DOHH2 (cell line): Measurements from ENCODE around the gene PRELP.
"Not testable (repeated sequence)": the region's sequence is repeated elsewhere in the genome, so short reads cannot be mapped to it uniquely, and the experiment has no call there.

Experiments
- H3F3A ChIP-seq: fragments of 200-600 bp; sonication (generic), shearing (Covaris generic); 2 replicates; pipeline ENCODE4 v1.6.0; 2016; ENCODE audit warnings: antibody characterized with exemption, mild to moderate bottlenecking; ENCODE audit not compliant: control insufficient read depth, insufficient read depth
- H3K27ac ChIP-seq: fragments of 200-600 bp; sonication (generic); 2 replicates; pipeline ENCODE4 v1.5.1; 2014; ENCODE audit warnings: low read depth, mild to moderate bottlenecking, low read length, moderate library complexity
- H3K27me3 ChIP-seq: fragments of 200-600 bp; sonication (generic); 2 replicates; pipeline ENCODE4 v1.6.1; 2014; ENCODE audit warnings: mild to moderate bottlenecking, low read length, mixed read lengths; ENCODE audit not compliant: control insufficient read depth
- H3K36me3 ChIP-seq: fragments of 200-600 bp; sonication (generic); 2 replicates; pipeline ENCODE4 v1.6.1; 2014; ENCODE audit warnings: mild to moderate bottlenecking, low read length, moderate library complexity, mixed read lengths; ENCODE audit not compliant: control insufficient read depth
- H3K4me1 ChIP-seq: fragments of 200-600 bp; sonication (generic); 2 replicates; pipeline ENCODE4 v1.6.1; 2014; ENCODE audit warnings: mild to moderate bottlenecking, low read length, mixed read lengths; ENCODE audit not compliant: control insufficient read depth
- H3K4me2 ChIP-seq: fragments of 200-600 bp; sonication (generic); 2 replicates; pipeline ENCODE4 v1.6.0; 2014; ENCODE audit warnings: mild to moderate bottlenecking, low read length, moderate library complexity
- H3K4me3 ChIP-seq: fragments of 200-600 bp; sonication (generic); 2 replicates; pipeline ENCODE4 v1.5.1; 2014; ENCODE audit warnings: mild to moderate bottlenecking, low read length, mixed read lengths
- H3K79me2 ChIP-seq: fragments of 200-600 bp; sonication (generic); 2 replicates; pipeline ENCODE4 v1.6.1; 2014; ENCODE audit warnings: mild to moderate bottlenecking, low read length, mixed read lengths; ENCODE audit not compliant: control insufficient read depth
- H3K9me2 ChIP-seq: fragments of 200-600 bp; sonication (generic); replicated peaks from 2 replicates; pipeline ENCODE4 v1.6.1; 2014; ENCODE audit warnings: mild to moderate bottlenecking, low read length, mixed read lengths; ENCODE audit not compliant: control insufficient read depth
- H3K9me3 ChIP-seq: fragments of 200-600 bp; sonication (generic); 2 replicates; pipeline ENCODE4 v1.6.1; 2014; ENCODE audit warnings: antibody characterized with exemption, low read length, mixed read lengths; ENCODE audit not compliant: control insufficient read depth, insufficient read depth
- H4K20me1 ChIP-seq: fragments of 200-600 bp; sonication (generic); 2 replicates; pipeline ENCODE4 v1.6.0; 2014; ENCODE audit warnings: low read depth, mild to moderate bottlenecking, antibody characterized with exemption, low read length, moderate library complexity; ENCODE audit not compliant: control insufficient read depth, insufficient read depth
- EZH2phosphoT487 ChIP-seq: fragments of 200-600 bp; sonication (generic); IDR thresholded peaks from 2 replicates; pipeline ENCODE4 v1.6.1; 2017; ENCODE audit warnings: borderline replicate concordance, mild to moderate bottlenecking, antibody characterized with exemption, low read length, moderate library complexity, mixed read lengths
- TF ChIP-seq, protein P1 (sequence below): fragments of 200-600 bp; sonication (generic); IDR thresholded peaks from one replicate; pipeline ENCODE4 v1.5.1; 2014; ENCODE audit warnings: antibody characterized with exemption, mild to moderate bottlenecking, low read depth, low read length; ENCODE audit not compliant: poor library complexity, severe bottlenecking

PRELP gene

DNA sequence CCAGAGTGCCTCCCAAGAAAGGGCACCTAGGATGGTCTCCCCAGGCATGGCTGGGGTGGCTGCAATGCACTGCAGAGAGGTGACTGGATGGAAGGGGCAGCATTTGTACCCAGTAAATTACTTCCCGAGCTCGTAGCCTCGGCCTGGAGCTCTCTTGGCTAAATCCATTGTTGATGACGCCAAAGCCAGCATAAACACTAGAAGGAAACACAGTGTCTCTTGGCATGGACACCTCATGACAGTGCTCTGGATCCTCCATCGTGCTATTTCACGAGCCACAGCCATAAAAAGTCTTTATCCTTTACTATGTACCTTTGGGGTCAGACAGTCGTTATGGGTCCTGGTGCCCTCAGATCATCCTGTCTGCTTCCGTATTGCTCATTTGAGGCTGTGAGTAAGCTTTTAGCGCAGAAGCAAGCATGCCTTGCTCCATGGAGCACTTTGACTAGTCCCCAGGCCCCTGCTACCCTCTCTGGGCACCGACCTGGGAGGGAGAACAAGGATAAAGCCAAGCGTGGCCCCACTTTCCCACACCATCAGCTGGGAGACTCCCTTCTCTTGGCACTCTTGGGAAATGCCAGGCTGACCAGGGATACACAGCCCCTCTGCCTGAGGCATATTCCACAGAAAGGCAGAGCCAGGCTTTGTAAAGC, 10.3 kb upstream of the PRELP start:
- Histone ChIP-seq H3K36me3 (no peaks in the 10 kb centered on the region), H3K79me2 (no peaks in the 10 kb centered on the region), H3K4me3 (no peak overlapping the region), H3F3A (no peaks in the 10 kb centered on the region), H3K4me2 (no peak overlapping the region), H3K9me3 (no peaks in the 10 kb centered on the region), H3K27me3 (no peaks in the 10 kb centered on the region), H3K27ac (no peak overlapping the region), H3K9me2 (no peaks in the 10 kb centered on the region), H3K4me1 (peaks cover 42% of the 10 kb centered on the region), H4K20me1 (no peaks in the 10 kb centered on the region)
- TF ChIP-seq EZH2phosphoT487, result no peak
- TF ChIP-seq, protein P1, sequence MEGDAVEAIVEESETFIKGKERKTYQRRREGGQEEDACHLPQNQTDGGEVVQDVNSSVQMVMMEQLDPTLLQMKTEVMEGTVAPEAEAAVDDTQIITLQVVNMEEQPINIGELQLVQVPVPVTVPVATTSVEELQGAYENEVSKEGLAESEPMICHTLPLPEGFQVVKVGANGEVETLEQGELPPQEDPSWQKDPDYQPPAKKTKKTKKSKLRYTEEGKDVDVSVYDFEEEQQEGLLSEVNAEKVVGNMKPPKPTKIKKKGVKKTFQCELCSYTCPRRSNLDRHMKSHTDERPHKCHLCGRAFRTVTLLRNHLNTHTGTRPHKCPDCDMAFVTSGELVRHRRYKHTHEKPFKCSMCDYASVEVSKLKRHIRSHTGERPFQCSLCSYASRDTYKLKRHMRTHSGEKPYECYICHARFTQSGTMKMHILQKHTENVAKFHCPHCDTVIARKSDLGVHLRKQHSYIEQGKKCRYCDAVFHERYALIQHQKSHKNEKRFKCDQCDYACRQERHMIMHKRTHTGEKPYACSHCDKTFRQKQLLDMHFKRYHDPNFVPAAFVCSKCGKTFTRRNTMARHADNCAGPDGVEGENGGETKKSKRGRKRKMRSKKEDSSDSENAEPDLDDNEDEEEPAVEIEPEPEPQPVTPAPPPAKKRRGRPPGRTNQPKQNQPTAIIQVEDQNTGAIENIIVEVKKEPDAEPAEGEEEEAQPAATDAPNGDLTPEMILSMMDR, result no peak

DNA sequence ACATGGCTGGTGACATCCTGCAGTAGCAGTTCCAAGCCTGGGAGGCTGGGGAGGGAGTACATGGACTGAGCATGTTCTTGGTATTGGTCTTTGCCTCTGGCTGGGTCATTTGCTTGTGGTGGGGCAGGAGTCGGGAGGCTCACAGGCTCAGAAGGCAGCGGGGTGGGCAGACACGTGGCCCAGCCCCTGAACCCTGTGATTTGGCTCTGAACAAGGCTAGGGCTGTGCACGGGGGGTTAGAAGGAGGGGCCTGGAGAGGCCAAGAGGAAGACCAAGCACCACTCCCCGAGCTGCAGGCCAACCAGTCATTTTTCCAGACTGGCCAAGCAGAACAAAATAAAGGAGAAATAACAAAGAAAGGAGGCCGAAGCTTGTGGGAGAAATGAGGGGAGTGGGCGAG, 9.7 kb upstream of the PRELP start:
- Histone ChIP-seq H3K9me3 (no peaks in the 10 kb centered on the region), H3K79me2 (no peaks in the 10 kb centered on the region), H3K4me2 (no peak overlapping the region), H3K27ac (no peak overlapping the region), H3K9me2 (no peaks in the 10 kb centered on the region), H4K20me1 (no peaks in the 10 kb centered on the region), H3K27me3 (no peaks in the 10 kb centered on the region), H3F3A (no peaks in the 10 kb centered on the region), H3K4me1 (peaks cover 36% of the 10 kb centered on the region), H3K4me3 (no peak overlapping the region), H3K36me3 (no peaks in the 10 kb centered on the region)
- no peak for TF ChIP-seq EZH2phosphoT487
- TF ChIP-seq, protein P1, result no peak

- H3K9me3 ChIP-seq, H3K4me2 ChIP-seq, H3K27ac ChIP-seq, H3K79me2 ChIP-seq, H3K4me3 ChIP-seq, H3K36me3 ChIP-seq, H3K27me3 ChIP-seq, H3F3A ChIP-seq, H3K9me2 ChIP-seq, H4K20me1 ChIP-seq: not testable (repeated sequence)
- peaks cover 25% of the 10 kb centered on the region for H3K4me1 ChIP-seq
Measured at GRCh38 chr1:203466906-203467549, 8.6 kb upstream of the PRELP start.

- Histone ChIP-seq H3K27me3 (peaks cover 5% of the 10 kb centered on the region), H3K9me2 (no peaks in the 10 kb centered on the region), H3K4me2 (no peak overlapping the region), H4K20me1 (no peaks in the 10 kb centered on the region), H3K36me3 (no peaks in the 10 kb centered on the region), H3K4me3 (no peak overlapping the region), H3K79me2 (no peaks in the 10 kb centered on the region), H3K9me3 (no peaks in the 10 kb centered on the region), H3K27ac (no peak overlapping the region), H3F3A (no peaks in the 10 kb centered on the region), H3K4me1 (peaks cover 20% of the 10 kb centered on the region)
- TF ChIP-seq, protein P1, result no peak
- no peak for TF ChIP-seq EZH2phosphoT487
Measured at GRCh38 chr1:203467550-203467921, 8.1 kb upstream of the PRELP start.
